Mucosa of stomach (tissue), 1 donor: Measurements from ENCODE around the gene ESR2.

Source experiments
- H3K27me3 ChIP-seq: one replicate; pipeline ENCODE4 v1.7.0; 2013; ENCODE audit warnings: mild to moderate bottlenecking, low read length; ENCODE audit not compliant: control insufficient read depth, insufficient read depth
- H3K36me3 ChIP-seq: one replicate; pipeline ENCODE4 v1.7.0; 2013; ENCODE audit warnings: low read length; ENCODE audit not compliant: control insufficient read depth, insufficient read depth
- H3K4me1 ChIP-seq: one replicate; pipeline ENCODE4 v1.7.0; 2013; ENCODE audit warnings: mild to moderate bottlenecking, low read length; ENCODE audit not compliant: control insufficient read depth, insufficient read depth
- H3K4me3 ChIP-seq: one replicate; pipeline ENCODE4 v1.7.0; 2013; ENCODE audit warnings: low read length
- H3K9ac ChIP-seq: one replicate; pipeline ENCODE4 v1.7.0; 2013; ENCODE audit warnings: mild to moderate bottlenecking, low read length, moderate library complexity
- H3K9me3 ChIP-seq: one replicate; pipeline ENCODE4 v1.7.0; 2013; ENCODE audit warnings: mild to moderate bottlenecking, low read length, moderate library complexity; ENCODE audit not compliant: control insufficient read depth
- donor health status: Pancreatic carcinoma.

ESR2 gene

DNA sequence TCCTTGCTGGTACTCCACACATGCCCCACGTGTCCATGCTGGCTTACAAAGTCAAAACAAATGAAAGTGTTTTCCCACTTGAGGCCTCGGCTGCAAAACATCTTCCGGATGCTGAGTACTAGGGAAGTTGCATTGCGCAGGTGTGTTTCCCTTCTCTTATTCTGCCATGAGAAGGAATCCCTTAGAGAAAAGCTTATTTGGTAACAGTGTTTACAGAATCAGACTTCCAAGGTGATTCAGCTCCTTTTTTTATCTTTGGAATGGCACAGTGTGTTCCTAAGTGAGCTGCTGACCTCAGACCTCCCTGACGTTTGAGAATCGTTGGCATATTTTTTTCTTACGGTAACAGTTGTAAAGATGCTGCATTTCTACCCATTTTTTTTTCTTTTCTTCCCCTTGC lies 211.3 kb downstream of the ESR2 start:
- Histone ChIP-seq H3K9me3 (no peaks in the 10 kb centered on the region), H3K27me3 (no peaks in the 10 kb centered on the region), H3K4me3 (no peak overlapping the region), H3K9ac (no peak overlapping the region), H3K4me1 (no peaks in the 10 kb centered on the region), H3K36me3 (no peaks in the 10 kb centered on the region)

DNA sequence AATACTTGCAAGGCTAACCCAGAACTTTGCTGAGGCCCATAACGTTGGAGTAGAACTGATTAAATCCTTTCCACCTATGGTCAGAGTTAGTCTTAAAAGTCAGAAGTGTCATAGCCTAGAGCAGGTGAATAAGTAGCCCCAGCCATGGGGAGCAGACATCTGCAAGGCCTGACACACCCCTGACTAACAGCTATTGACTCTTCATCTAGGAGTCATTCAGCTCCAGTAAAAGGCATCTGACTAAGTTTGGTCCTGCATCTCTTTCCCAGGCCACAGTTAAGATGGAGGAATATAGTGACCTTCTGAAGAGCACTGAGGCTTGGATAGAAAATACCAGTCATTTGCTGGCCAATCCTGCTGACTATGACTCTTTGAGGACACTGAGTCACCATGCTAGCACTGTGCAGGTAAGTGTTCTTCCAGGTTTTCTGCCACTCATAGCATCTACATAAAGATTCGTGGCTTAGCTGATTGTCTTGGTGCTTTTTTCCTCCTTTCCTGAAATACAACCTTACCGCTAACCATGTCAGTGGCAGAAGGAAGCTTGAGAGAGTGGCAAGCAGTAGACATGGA lies 212.9 kb downstream of the ESR2 start:
- H3K9ac ChIP-seq, result no peak overlapping the region
- H3K4me1 ChIP-seq, result no peaks in the 10 kb centered on the region
- no peak overlapping the region for H3K4me3 ChIP-seq
- no peaks in the 10 kb centered on the region for H3K27me3 ChIP-seq
- H3K9me3 ChIP-seq, result no peaks in the 10 kb centered on the region
- no peaks in the 10 kb centered on the region for H3K36me3 ChIP-seq

DNA sequence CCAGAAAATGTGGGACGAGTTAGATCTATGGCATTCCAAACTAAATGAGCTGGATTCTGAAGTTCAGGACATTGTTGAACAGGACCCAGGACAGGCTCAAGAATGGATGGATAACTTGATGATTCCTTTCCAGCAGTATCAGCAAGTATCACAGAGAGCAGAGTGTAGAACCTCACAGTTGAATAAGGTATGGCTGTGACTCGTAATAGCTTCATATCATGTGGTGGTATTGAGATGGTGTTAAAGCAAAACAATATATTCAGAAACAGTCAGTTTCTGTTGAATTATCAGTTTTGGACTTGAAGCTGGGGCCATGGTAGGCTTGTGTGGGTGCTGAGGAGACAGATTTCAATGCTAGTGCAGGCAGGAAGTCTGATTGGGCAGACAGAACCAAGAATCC lies 213.7 kb downstream of the ESR2 start:
- no peaks in the 10 kb centered on the region for H3K27me3 ChIP-seq
- no peak overlapping the region for H3K9ac ChIP-seq
- no peak overlapping the region for H3K4me3 ChIP-seq
- H3K9me3 ChIP-seq, result no peaks in the 10 kb centered on the region
- no peaks in the 10 kb centered on the region for H3K4me1 ChIP-seq
- H3K36me3 ChIP-seq, result no peaks in the 10 kb centered on the region

DNA sequence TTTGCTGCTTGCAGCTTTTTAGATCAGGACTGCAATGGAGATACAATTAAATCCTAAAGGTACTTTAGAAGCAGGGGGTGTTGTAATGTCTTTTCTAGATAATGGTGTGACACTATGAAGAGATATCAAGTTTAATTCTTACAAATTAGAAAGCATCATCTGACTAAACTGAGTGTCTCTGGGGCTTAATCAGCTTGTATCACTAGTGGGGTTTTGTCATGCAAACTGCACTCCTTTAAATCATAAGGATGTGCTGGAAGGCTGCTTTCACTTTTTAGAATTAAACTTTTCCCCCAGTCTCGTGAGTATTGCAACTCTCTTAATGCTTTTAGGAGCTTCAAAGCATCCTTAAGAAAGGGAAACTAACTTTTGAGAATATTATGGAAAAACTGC lies 218.6 kb downstream of the ESR2 start:
- Histone ChIP-seq H3K4me3 (no peak overlapping the region), H3K27me3 (no peaks in the 10 kb centered on the region), H3K36me3 (no peaks in the 10 kb centered on the region), H3K9ac (no peak overlapping the region), H3K4me1 (no peaks in the 10 kb centered on the region), H3K9me3 (no peaks in the 10 kb centered on the region)

DNA sequence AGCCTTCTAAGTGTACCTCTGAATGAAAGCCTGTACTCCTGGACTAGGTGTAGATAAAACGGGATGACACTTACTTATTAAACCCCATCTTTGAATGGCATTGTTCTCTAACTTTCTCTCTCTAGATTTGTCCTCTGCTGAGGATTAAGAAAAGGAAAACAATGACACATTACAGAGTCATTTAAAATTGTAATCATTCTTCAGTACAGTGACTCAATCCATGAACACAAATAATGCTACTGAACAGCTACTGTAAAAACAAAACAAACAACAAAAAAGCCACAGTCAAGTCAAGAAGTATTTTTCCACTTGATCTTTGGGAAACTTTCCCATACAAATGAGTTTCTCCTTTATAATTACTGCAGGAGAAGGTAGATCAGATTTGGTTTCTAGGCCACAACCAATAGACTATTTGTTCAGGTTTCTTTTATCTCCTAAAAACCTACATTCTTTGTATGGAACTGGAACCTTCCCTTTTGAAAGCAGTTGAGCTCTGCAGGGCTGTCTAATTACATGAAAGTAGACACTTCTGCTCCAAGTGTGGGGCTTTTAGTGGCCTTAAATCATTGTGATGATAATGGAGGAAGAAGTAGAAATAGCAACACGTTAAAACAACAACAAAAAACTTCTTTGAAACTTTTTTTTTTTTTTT lies 219.1 kb downstream of the ESR2 start:
- H3K27me3 ChIP-seq, result no peaks in the 10 kb centered on the region
- H3K36me3 ChIP-seq, result no peaks in the 10 kb centered on the region
- no peaks in the 10 kb centered on the region for H3K9me3 ChIP-seq
- no peak overlapping the region for H3K4me3 ChIP-seq
- no peaks in the 10 kb centered on the region for H3K4me1 ChIP-seq
- no peak overlapping the region for H3K9ac ChIP-seq

DNA sequence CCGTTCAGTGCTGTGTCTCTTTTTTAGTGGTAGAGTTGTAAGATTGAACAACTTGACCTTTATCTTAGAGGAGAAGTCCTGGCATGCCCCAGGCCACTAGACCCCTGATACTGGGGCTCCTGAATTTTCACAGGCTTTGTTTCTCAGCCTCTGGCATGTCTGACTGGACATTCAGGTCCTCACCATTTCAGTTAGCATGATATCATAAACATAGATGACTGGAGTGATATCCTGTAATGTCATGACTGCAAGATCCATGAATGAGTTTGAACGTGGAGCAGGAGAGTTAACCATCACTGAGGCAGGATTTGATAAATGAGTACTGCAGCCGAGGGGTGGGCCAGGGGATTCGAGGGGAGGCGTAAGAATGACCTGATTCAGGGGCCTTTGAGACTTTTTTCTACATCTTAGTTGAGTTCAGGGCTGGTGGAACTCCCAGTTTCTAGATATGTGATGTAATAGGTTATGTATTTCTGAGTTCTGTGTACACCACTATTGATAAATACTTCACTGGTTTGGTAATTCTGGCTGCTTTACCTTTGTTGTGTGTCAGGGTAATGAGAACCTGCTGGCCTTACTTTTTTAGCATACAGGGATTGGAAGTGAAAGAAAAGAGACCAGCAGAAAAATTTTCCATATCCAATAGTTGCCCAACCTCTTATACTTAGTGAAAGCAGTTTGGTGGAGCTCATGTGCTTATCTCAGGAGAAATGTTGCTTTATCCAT lies 224.4 kb downstream of the ESR2 start:
- Histone ChIP-seq H3K36me3 (no peaks in the 10 kb centered on the region), H3K4me3 (no peak overlapping the region), H3K9me3 (no peaks in the 10 kb centered on the region), H3K4me1 (no peaks in the 10 kb centered on the region), H3K27me3 (no peaks in the 10 kb centered on the region), H3K9ac (no peak overlapping the region)

DNA sequence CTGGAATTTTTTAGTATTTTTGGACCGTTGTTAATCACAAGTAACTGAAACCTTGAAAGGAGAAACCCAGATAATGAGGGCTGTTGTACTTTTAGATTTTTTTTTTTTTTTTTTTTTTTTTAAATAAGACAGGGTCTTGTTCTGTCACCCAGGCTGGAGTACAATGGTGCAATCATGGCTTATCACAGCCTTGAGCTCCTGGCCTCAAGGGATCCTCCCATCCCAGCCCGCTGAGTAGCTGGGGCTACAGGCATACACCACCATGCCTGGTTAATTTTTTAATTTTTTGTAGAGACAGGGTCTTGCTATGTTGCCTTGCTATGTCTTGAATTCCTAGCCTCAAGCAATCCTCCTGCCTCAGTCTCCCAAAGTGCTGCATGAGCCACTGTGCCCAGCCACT lies 229.7 kb downstream of the ESR2 start:
- Histone ChIP-seq H3K4me3 (no peak overlapping the region), H3K27me3 (no peaks in the 10 kb centered on the region), H3K9ac (no peak overlapping the region), H3K9me3 (no peaks in the 10 kb centered on the region), H3K4me1 (peaks cover 3% of the 10 kb centered on the region), H3K36me3 (peaks cover 5% of the 10 kb centered on the region)

DNA sequence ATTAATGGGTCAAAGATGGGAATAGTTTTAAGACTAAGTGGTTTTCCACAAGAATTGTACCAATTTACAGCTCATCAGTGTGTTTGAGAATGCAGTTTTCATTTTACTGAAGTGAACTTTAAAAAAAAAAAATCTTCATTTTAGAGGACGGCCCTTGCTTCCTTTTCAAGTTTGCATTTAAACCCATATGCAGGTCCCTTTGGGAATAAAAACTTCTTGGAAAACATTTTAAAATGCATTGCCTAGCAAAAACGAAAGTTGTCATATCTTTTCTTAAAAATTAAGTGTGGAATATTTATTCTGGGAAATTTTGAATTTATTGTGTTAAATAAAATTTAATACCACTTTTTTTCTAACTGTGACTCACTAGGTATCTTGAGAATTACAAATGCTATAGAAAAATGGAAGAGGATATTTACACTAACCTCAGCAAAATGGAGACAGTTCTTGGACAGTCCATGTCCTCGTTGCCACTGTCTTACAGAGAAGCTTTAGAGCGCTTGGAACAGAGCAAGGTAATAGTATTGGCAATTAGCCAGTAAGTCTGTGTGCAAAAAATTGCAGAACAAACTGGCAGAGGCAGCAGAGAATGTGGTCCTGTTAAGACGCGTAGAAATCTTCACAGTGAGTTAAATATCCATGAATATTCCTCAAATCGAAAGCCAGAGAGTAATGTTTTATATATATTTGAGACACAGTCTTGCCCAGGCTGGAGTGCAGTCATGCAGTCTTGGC lies 231.6 kb downstream of the ESR2 start:
- H3K4me3 ChIP-seq, result no peak overlapping the region
- H3K36me3 ChIP-seq, result peaks cover 8% of the 10 kb centered on the region
- H3K4me1 ChIP-seq, result peaks cover 7% of the 10 kb centered on the region
- no peak overlapping the region for H3K9ac ChIP-seq
- no peaks in the 10 kb centered on the region for H3K27me3 ChIP-seq
- H3K9me3 ChIP-seq, result no peaks in the 10 kb centered on the region

DNA sequence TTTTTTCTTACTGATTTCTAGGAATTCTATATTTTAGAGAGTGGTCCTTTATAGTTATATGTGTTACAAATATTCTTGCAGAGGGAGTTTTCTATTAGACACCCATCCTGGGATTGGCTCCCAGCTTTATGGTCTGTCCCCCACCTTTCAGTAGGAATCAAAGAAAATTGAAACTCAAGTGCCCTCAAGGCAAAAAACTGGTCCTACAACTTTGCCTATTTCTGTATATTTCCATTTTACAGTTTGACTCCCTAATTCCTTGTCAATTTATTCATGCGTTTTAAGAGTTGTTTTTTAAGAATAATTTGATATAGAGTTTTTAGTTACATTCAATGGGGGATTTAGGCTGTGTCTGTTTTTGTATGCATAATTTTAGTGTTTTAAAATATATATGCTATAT lies 232.5 kb downstream of the ESR2 start:
- Histone ChIP-seq H3K27me3 (no peaks in the 10 kb centered on the region), H3K4me1 (peaks cover 7% of the 10 kb centered on the region), H3K9me3 (no peaks in the 10 kb centered on the region), H3K4me3 (no peak overlapping the region), H3K36me3 (peaks cover 8% of the 10 kb centered on the region), H3K9ac (no peak overlapping the region)

DNA sequence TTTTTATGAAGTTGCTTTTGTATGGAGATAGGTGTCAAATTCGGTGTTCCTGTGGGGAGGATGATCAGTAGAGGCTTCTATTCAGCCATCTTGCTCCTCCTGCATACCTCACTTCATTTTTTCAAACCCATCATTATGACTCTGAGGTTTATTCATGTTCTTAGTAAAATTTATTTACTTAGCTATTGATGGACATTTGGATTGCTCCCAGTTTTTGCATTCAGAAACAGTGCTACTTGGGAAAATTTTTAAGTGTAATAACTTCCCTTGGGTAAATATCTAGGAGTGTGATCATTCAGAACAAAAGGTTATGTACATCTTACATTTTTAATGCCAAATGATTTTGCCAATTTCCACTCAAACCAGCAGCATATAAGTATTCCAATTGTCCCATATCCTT lies 233.1 kb downstream of the ESR2 start:
- Histone ChIP-seq H3K27me3 (no peaks in the 10 kb centered on the region), H3K4me3 (no peak overlapping the region), H3K36me3 (peaks cover 8% of the 10 kb centered on the region), H3K9me3 (no peaks in the 10 kb centered on the region), H3K9ac (no peak overlapping the region), H3K4me1 (peaks cover 7% of the 10 kb centered on the region)

DNA sequence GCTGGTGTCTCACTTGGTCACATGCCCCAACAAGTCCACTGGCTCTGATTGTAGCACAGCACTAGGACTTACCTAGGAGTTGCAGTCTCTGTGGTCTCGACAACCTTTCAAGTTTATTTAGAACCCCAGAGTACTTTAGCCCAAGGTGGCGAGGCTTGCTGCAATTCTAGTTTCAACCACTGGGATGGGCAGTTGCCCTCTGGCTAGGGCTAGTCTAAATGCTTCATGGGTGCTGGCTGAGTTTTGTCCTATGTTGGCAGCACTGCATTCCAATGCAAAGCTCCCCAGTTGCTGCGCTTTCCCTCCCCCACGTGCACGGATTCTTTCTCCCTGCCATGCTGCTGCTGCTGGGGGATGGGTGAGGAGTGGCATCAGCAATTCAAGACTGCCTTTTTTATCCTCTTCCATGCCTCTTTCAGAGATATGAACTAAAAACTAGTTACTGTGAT lies 233.5 kb downstream of the ESR2 start:
- no peaks in the 10 kb centered on the region for H3K27me3 ChIP-seq
- H3K4me3 ChIP-seq, result no peak overlapping the region
- H3K36me3 ChIP-seq, result peaks cover 8% of the 10 kb centered on the region
- H3K4me1 ChIP-seq, result peaks cover 7% of the 10 kb centered on the region
- H3K9me3 ChIP-seq, result no peaks in the 10 kb centered on the region
- H3K9ac ChIP-seq, result no peak overlapping the region

DNA sequence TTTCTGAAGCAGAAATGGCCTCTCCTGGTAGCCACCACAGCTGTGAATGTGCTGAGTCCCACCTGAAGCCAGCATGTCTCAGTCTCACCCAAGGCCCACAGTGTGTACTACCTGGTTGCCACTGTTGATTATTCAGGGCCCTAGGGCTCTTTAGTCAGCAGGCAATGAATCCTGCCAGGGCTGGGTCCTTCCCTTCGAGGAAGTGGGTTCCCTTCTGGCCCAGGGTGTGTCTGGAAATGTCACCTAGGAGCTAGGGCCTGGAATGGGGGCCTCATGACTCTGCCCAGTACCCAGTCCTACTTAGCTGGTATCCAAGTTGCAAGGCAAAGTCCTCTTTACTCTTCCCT lies 234.0 kb downstream of the ESR2 start:
- Histone ChIP-seq H3K4me3 (no peak overlapping the region), H3K4me1 (peaks cover 7% of the 10 kb centered on the region), H3K27me3 (no peaks in the 10 kb centered on the region), H3K9me3 (no peaks in the 10 kb centered on the region), H3K9ac (no peak overlapping the region), H3K36me3 (peaks cover 8% of the 10 kb centered on the region)
